ENCODE results near the gene SLC25A34.

The SLC25A34 gene

GRCh38 chr1:15747378-15747777, 11.3 kb downstream of the SLC25A34 start:
- Histone ChIP-seq H3K4me3 (no peak overlapping the region), H3K27ac (no peak overlapping the region)

GRCh38 chr1:15748264-15748663, 12.2 kb downstream of the SLC25A34 start:
- no peak overlapping the region for H3K27ac ChIP-seq
- H3K4me3 ChIP-seq, result no peak overlapping the region

GRCh38 chr1:15748690-15749398, 12.8 kb downstream of the SLC25A34 start:
- no peak overlapping the region for H3K4me3 ChIP-seq

GRCh38 chr1:15749399-15750291, 13.6 kb downstream of the SLC25A34 start:
- Histone ChIP-seq H3K4me3 (no peak overlapping the region), H3K27ac (peak overlapping the region in 1 of 21 experiments; percentile 31)

More at GRCh38 chr1:15748690-15749398, 12.8 kb downstream of the SLC25A34 start:
- H3K27ac ChIP-seq, result peak overlapping the region in 1 of 21 experiments; percentile 31

GRCh38 chr1:15750924-15751323, 14.9 kb downstream of the SLC25A34 start:
- Histone ChIP-seq H3K27ac (no peak overlapping the region), H3K4me3 (no peak overlapping the region)

GRCh38 chr1:15751717-15752116, 15.7 kb downstream of the SLC25A34 start:
- Histone ChIP-seq H3K27ac (no peak overlapping the region), H3K4me3 (no peak overlapping the region)

GRCh38 chr1:15753776-15754175, 17.7 kb downstream of the SLC25A34 start:
- Histone ChIP-seq H3K27ac (no peak overlapping the region), H3K4me3 (no peak overlapping the region)

GRCh38 chr1:15755021-15755645, 19.1 kb downstream of the SLC25A34 start:
- peak overlapping the region in 1 of 21 experiments; percentile 14 for H3K27ac ChIP-seq
- no peak overlapping the region for H3K4me3 ChIP-seq

- peak overlapping the region in 1 of 21 experiments; percentile 14 for H3K27ac ChIP-seq
- H3K4me3 ChIP-seq, result no peak overlapping the region
These were observed 19.6 kb downstream of the SLC25A34 start for GRCh38 chr1:15755646-15756040.

GRCh38 chr1:15756143-15757015, 20.3 kb downstream of the SLC25A34 start:
- peak overlapping the region in 6 of 21 experiments; percentile 1 to 95 (median 30) for H3K27ac ChIP-seq

GRCh38 chr1:15757016-15757543, 21.0 kb downstream of the SLC25A34 start:
- Histone ChIP-seq H3K27ac (peak overlapping the region in 5 of 21 experiments; percentile 21 to 95 (median 57)), H3K4me3 (peak overlapping the region in 1 of 7 experiments; percentile 19)

More at GRCh38 chr1:15756143-15757015, 20.3 kb downstream of the SLC25A34 start:
- H3K4me3 ChIP-seq, result peak overlapping the region in 2 of 7 experiments; percentile 6 to 19

- Histone ChIP-seq H3K27ac (peak overlapping the region in 15 of 21 experiments; percentile 57 to 95 (median 88)), H3K4me3 (peak overlapping the region; percentile 34 to 78 (median 67))
These were observed 21.7 kb downstream of the SLC25A34 start for GRCh38 chr1:15757575-15758342.

GRCh38 chr1:15758343-15758931, 22.4 kb downstream of the SLC25A34 start, which contains the start of gene FBLIM1:
Gene FBLIM1 (plus strand): TSS chr1:15758795. CDS start chr1:15764984, 6,189 bp downstream.
- peak within 1 kb of the TSS; percentile 34 to 78 (median 67) for H3K4me3 ChIP-seq
- peak within 1 kb of the TSS; percentile 48 to 95 (median 83) for H3K27ac ChIP-seq

- Histone ChIP-seq H3K27ac (peak overlapping the region; percentile 48 to 95 (median 83)), H3K4me3 (peak overlapping the region; percentile 34 to 78 (median 67))
These were observed 23.0 kb downstream of the SLC25A34 start for GRCh38 chr1:15758953-15759661.

GRCh38 chr1:15760520-15761211, 24.6 kb downstream of the SLC25A34 start:
- no peak overlapping the region for H3K4me3 ChIP-seq
- peak overlapping the region in 16 of 21 experiments; percentile 1 to 95 (median 58) for H3K27ac ChIP-seq

Measured in skin epidermis (tissue), 12 donors.